HG02678 (cell line): ENCODE data around the gene ANO10.
A peak's percentile ranks its signal among the peaks of the same experiment; 100 is the strongest.

Experiments used
- ATAC-seq: cut with Tn5 transposase; IDR thresholded peaks from one replicate; pipeline ENCODE4 v1.9.1; 2021; ENCODE audit warnings: mild to moderate bottlenecking, moderate library complexity; ENCODE audit not compliant: unreplicated experiment

Gene ANO10

GRCh38 chr3:43326891-43327581, 294.8 kb downstream of the ANO10 start:
- ATAC-seq: peak; percentile 63

GRCh38 chr3:43323541-43323940, 298.3 kb downstream of the ANO10 start:
- no peak for ATAC-seq

- ATAC-seq: no peak
Observed at GRCh38 chr3:43320288-43320687, 301.5 kb downstream of the ANO10 start.

- ATAC-seq: no peak
Observed at GRCh38 chr3:43319794-43320193, 302.0 kb downstream of the ANO10 start.

GRCh38 chr3:43319376-43319775, 302.4 kb downstream of the ANO10 start:
- ATAC-seq: no peak

GRCh38 chr3:43317461-43318316, 304.1 kb downstream of the ANO10 start:
- no peak for ATAC-seq

- ATAC-seq: no peak
Observed at GRCh38 chr3:43316783-43317460, 304.9 kb downstream of the ANO10 start.
